Spleen (tissue), 7 donors: ENCODE results near the gene ZRANB1.

Source experiments
- POLR2A ChIP-seq, 3 donors: fragments of 450-650 bp; IDR thresholded peaks; one replicate each; pipeline ENCODE4 v1.5.1; 2017; ENCODE audit warnings: antibody characterized with exemption in 3 of 3, mild to moderate bottlenecking in 1 of 3
- TF ChIP-seq, protein P1 (sequence below), 11 experiments: fragments of 200-600 bp in 7 of 11; fragments of 450-650 bp in 4 of 11; sonication (generic) in 4 of 11; IDR thresholded peaks in 8 of 11; conservative IDR thresholded peaks in 3 of 11; 1 replicate in 7 of 11; 2 replicates in 4 of 11; pipeline versions ENCODE4 v1.4.0 to v1.8.0; 2016 to 2021; ENCODE audit warnings: antibody characterized with exemption in 11 of 11, inconsistent platforms in 4 of 11, mild to moderate bottlenecking in 1 of 11
- donor health status: DM: no; HTN: no; CAD: no; lungs with moderate emphysema.
- donor health status: DM: no; HTN: no; CAD: no.
- donor health status: DM: no; HTN: no; CAD: no.

DNA sequence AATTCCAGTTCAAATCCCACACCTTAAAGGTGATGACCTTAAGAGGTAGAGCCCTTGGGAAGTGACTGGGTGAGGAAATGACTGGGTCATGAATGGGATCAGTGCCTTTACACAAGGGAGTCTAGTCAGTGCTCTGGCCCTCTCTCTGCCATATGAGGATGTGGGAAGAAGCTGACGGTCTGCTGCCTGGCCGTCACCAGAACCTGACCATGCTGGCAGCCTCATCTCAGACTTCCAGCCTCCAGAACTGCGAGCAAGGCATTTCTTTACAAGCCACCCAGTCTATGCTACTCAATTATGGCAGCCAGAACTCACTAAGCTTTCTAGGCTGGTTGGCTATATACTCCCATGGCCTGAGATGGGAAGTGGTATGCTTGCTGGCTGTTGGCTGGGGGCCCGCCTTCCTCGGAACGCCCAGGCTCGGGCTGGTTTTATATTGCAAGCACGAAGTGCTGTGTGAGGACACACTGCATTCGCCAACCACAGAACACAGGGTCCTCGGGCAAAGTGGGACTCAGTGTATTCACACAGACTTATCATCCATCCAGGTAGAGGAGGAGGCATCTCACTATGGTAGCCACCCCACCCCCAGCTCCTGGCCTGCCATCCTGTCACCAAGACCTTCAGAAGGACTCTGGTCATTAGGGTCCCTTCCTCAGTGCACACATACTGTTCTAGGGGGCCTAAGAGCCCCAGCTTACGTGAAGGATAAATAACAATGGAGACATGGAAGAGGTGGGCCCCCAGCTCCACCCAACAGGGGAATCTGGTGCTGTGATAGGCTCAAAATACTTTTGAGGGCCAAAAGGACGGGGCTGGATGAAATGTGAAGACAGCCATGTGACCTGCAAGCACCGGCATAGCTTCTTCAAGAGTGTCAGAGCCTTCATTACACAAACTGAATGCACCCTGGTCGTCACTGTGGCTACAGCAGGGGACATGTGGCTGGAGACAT is 49.0 kb downstream of the ZRANB1 start:
- TF ChIP-seq, protein P1, sequence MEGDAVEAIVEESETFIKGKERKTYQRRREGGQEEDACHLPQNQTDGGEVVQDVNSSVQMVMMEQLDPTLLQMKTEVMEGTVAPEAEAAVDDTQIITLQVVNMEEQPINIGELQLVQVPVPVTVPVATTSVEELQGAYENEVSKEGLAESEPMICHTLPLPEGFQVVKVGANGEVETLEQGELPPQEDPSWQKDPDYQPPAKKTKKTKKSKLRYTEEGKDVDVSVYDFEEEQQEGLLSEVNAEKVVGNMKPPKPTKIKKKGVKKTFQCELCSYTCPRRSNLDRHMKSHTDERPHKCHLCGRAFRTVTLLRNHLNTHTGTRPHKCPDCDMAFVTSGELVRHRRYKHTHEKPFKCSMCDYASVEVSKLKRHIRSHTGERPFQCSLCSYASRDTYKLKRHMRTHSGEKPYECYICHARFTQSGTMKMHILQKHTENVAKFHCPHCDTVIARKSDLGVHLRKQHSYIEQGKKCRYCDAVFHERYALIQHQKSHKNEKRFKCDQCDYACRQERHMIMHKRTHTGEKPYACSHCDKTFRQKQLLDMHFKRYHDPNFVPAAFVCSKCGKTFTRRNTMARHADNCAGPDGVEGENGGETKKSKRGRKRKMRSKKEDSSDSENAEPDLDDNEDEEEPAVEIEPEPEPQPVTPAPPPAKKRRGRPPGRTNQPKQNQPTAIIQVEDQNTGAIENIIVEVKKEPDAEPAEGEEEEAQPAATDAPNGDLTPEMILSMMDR (IDR thresholded peaks at IDR 0.05 in 8 of 11, conservative IDR thresholded peaks at IDR 0.05 in 3 of 11): no peak
- TF ChIP-seq POLR2A (IDR thresholded peaks at IDR 0.05): no peak
